Measurements from ENCODE around the gene NAA10. TPM values are rescaled to one million over a fixed set of nuclear protein-coding genes. Genes with fewer than 3 reads are reported as not detected.

NAA10 gene
- total and polyA plus RNA-seq, 2 of the 13 experiments (the other 11 are each of a cell fraction or from before 2014, with no cell fraction given) = 49.2 to 51.7 TPM

DNA sequence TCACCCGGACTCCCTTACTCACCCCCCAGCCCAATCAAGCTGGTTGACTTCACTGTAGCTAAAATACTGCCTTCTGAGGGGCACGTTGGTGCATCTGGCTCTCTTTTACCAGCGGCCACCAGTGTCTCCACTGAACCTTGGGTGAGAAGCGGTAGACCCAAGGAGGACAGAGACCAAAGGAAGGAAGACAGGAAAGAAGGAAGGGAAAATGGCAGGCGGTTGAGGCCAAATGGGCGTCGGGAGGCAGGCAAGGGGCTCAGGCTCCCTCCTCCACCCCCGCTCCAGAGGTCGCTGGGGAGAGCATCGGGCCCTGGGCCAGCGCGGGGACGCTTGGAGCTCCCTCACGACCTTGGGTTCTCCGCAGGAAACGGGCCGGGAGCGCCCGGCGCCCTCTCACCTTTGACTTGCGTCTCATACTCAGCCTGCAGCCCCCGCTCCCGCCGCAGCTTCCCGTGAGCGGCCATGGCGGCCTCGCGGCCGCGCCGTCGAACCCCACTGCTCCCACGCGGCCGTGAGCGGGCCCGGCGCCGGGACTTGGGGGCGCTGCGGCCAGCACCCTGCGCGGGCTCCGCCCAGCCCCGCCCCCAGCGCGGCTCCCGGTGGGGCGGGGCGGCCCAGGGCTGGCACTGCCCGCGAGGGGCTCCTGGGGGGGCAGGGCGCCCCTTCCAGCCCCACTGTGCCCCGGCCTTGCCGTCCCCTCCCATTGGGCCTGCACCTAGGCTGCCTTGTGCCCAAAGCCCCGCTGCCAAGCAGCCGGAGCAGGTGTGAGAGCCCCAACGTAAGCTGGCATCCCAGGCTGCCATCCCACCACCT lies 8.9 kb downstream of the NAA10 start, which contains the start of gene ARHGAP4:
ARHGAP4 (minus strand) TSS at position 526 of the 813 bp plus-strand sequence; CDS start at position 464, 62 bp downstream.
- ChIA-PET POLR2A (interaction anchor here (0.7 to 4.2 kb wide), 9 partner anchors 10 to 299 kb away, joined by 3 to 82 read pairs (median 6); partner anchors contain the start of genes HCFC1, IDH3G, NAA10 and RENBP), CTCF (ENCODE audit: low intra/inter-chr PET ratio, low total read pairs) (interaction anchor here (4.4 kb wide), 1 partner anchor 21 kb away, joined by 29 read pairs; no protein-coding TSS in a partner anchor)
- 89% methylated on average over 3 of the region's 59 CpGs for WGBS (ENCODE audit: low lambda C conversion rate)
- Histone ChIP-seq H3K27me3 (ENCODE audit: control insufficient read depth in 1 of 2, insufficient read depth in 2 of 2, low read length in 2 of 2) (no peaks in the 10 kb centered on the region; a peak in 1 of 5 replicates), H3K79me2 (ENCODE audit: insufficient read depth, low read length) (no peaks in the 10 kb centered on the region), H3K9ac (ENCODE audit: insufficient read depth, low read depth, low read length) (peak within 1 kb of the TSS; percentile 89), H3K27ac (ENCODE audit: extremely low read length, insufficient read depth, low read length) (peak within 1 kb of the TSS; percentile 89), H4K20me1 (ENCODE audit: insufficient read depth, low read length) (no peaks in the 10 kb centered on the region), H3K36me3 (replicated peaks in 1 of 2; ENCODE audit: control insufficient read depth in 1 of 2, insufficient read depth in 2 of 2, low read length in 2 of 2) (peaks cover 1 to 3% of the 10 kb centered on the region in 2 experiments; a peak in 1 of 5 replicates), H2AFZ (ENCODE audit: low read length) (no peak within 1 kb of the TSS), H3K4me3 (replicated peaks in 1 of 3; ENCODE audit: insufficient read depth in 1 of 3, low read depth in 2 of 3, low read length in 3 of 3) (peak within 1 kb of the TSS; percentile 30 to 79 (median 76); a peak in 5 of 6 replicates), H3K9me3 (ENCODE audit: low read length) (no peaks in the 10 kb centered on the region), H3K4me2 (ENCODE audit: low read depth, low read length) (peak within 1 kb of the TSS; percentile 76), H3K4me1 (ENCODE audit: insufficient read depth, low read length) (peaks cover 69% of the 10 kb centered on the region)
- TF ChIP-seq RBFOX2 (IDR thresholded peaks at IDR 0.05; ENCODE audit: low read depth, low read length) (0 out of 2 replicates have a peak, but pooled peaks have one; percentile 24), HOXA7 (CRISPR knock-in tag; IDR thresholded peaks at IDR 0.05) (no peak), POLR2A (IDR thresholded peaks at IDR 0.05; ENCODE audit: insufficient read depth in 1 of 2, low read depth in 2 of 2, low read length in 2 of 2) (peak in 1 of 2 experiments; percentile 21; a peak in 1 of 4 replicates), ZMAT3 (CRISPR knock-in tag; conservative IDR thresholded peaks at IDR 0.05) (no peak), FOXP1 (IDR thresholded peaks at IDR 0.05) (no peak), FOXP1 (CRISPR knock-in tag; IDR thresholded peaks at IDR 0.05) (no peak), ZNF557 (CRISPR knock-in tag; IDR thresholded peaks at IDR 0.05) (no peak)
- TF ChIP-seq, protein P1, sequence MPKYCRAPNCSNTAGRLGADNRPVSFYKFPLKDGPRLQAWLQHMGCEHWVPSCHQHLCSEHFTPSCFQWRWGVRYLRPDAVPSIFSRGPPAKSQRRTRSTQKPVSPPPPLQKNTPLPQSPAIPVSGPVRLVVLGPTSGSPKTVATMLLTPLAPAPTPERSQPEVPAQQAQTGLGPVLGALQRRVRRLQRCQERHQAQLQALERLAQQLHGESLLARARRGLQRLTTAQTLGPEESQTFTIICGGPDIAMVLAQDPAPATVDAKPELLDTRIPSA (CRISPR knock-in tag; IDR thresholded peaks at IDR 0.05; ENCODE audit: borderline replicate concordance) = no peak
- no peak for ATAC-seq
- no peak for DNase-seq (ENCODE audit: low spot score)
- in situ Hi-C loops (cut with HindIII; ENCODE audit: extremely low pct_ligation_motif_present, low pct_unique_long_range_greater_than_20kb) (no loop called here), intact Hi-C loops (cut with micrococcal nuclease; ENCODE audit: unreplicated experiment) (loop anchor here (2.0 kb wide), 1 partner anchor 21 kb away; no protein-coding TSS in a partner anchor)
- no TSS peak for BruUV-seq (replicated peaks)
- FAIRE-seq = no peak
